Measurements from ENCODE around the gene NIT1.

Gene NIT1

DNA sequence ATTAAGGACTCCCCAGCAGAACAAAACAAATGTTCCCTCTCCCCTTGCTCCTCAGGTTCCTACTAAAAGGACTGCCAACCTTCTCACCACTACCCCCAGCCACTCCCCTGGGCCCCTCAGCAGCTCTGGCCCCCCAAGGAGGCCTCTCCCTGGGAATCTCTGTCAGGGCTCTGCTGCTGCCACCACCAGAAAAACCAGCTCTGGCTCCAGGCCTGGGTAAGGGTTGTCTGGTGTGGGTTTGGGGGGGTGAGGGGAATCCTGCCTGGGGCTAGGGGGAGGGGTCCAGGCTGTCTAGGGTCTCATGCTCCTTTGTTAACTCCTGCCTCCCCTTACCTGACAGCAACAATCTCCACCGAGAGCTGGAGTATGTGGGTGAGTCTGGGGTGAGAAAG, 33.3 kb upstream of the NIT1 start:
- DNase-seq = no peak

DNA sequence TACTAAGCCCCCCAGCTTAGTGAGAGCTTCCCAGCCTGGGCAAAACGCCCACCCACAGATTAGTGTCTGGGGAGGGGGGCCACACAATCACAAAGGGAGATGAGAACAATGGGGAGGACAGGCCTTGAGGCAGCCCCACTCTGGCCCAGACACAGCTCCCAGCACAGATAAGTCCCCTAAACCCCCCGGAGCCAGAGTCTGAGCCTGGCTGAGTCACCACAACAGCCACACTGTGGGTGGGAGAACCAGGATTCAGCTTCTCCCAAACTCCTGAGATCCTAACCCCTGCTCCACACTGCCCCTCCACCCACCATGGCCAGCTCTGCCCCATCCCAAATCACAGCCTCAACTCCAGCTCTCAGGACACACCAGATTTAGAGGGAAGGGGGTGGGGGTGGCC, 32.7 kb upstream of the NIT1 start:
- no peak for DNase-seq

DNA sequence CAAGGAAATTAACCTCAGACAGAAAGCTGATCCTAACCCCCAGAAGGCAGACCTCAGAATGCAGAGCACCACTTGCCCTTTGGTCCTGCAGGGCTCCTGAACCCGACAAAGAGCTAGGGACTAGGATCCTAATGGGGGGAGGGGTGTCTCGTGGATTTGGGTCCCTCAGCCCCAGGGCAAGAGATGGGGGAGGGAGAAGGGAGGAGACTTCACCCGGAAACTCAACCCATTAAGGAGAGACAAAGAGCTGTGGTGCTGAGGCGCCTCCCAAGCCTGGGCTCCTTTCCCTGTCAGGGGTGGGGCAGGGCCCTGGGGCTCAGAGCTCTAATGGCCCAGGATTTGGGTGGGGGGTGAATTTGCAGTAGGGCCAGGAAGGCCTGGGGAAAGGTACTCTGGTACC, 31.4 kb upstream of the NIT1 start:
- DNase-seq = no peak

DNA sequence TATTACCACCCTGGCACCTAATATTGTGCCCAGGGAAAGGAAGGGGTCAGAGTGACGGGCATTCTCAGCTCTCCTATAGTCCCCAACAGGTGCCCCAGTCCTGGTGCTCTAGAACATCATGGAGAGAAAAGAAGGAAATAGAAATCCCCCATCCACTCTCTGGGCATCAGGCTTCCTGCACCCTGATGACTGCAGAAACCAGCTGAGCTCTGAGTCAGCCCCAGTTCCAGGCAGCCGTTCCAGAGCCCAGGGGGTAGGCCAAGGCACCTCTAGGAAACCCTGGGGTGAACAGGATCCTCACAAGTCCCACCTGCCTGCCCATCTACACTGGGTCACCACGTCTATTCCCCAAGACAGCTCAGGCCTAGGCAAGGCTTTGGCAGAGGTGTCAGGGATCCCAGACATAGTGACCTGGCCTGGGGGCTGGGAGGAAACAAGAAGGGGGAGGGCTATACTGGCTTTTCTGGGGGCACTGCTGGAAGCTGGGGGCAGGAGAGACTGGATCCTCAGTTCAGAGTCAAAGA, 29.3 kb upstream of the NIT1 start:
- DNase-seq = no peak

DNA sequence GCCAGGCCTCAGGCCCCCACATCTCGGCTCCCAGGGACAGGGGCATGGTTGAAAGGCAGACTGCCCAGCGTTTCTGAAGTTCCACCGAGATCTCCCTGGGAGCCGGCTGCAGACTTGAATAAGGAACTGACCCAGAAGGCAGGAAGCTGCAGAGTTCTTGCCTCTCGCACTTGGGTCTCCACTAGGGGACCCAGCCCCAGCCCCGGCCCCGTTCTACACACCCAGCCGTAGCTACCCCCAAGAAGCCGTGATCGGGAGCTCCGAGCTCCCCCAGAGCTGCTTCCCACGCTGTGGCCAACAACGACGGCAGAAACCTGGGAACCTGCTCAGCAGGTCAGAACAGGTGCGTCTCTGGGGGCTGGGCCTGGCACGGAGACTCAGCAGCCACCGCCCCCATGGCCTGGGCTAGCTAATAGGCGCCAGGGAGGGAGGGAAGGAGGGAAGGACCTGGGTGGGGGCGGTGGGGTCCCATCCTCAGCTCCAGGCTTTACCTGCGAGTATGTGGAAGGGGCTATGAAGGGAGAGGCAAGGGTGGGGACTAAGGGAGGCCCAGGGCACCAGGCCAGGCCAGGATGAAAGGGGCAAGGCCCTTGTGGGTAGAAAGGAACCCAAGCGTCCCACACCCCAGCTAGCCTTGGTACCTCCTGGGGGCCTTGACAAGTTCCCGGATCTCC, 28.5 kb upstream of the NIT1 start, which contains the start of gene NECTIN4:
NECTIN4 (minus strand) TSS at position 308 of the 674 bp plus-strand sequence; CDS start at position 46, 262 bp downstream.
- no peak for DNase-seq

DNA sequence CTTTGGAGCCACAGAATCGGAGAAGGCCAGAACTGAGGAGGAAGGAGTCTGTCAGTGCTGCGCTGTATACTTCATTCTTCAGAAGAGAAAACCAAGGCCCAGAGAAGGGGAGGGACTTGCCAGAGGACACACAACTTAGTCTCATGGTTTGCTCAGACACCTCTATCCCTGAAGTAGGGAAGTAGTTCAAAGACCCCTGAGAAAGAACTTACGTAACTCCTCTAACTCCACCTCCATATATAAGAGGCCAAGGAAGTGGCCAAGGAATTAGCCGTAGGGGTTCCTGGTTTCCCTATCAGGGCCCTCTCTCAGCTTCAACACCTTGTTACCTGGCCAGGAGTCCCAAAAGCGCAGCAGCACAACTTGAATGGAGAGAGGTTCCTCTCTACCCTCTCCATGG, 28.0 kb upstream of the NIT1 start:
- DNase-seq = no peak

DNA sequence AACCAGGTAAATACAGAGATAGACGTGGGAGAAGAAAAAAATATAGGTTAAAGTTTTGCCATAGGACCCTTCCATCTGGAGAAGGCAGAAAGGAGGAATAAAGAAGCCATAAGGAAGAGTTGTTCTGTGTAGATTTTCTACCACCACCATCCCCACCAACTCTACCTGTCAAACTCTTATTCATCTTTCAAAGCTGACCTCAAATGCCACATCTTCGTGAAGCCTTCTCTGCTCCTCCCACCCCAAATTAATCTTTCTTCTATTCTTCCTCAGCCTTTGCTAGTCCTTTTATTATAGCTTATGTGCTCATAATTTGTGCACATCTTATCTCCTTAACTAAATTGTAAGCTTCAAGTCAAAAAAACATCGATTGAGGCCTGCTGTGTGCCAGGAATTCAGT, 27.3 kb upstream of the NIT1 start:
- no peak for DNase-seq

DNA sequence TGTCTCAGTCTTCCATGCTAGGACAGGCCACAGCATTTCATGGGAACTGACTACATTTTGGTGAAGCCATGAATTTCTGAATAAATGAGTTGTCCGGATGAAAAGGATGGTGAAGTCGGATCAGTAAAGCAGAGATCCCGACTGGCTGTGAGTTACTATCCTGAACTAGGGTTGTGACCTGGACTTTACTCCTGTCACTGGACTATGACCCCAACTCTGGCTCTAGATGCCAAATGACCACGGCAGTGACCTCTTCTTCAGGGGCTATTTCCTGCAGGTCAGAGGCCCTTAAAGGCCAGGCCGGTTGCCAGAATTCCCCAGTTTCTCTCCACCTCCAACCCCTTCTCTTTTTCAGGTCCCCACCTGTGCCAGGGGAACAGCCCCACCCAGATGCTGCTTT, 26.8 kb upstream of the NIT1 start:
- DNase-seq = no peak

DNA sequence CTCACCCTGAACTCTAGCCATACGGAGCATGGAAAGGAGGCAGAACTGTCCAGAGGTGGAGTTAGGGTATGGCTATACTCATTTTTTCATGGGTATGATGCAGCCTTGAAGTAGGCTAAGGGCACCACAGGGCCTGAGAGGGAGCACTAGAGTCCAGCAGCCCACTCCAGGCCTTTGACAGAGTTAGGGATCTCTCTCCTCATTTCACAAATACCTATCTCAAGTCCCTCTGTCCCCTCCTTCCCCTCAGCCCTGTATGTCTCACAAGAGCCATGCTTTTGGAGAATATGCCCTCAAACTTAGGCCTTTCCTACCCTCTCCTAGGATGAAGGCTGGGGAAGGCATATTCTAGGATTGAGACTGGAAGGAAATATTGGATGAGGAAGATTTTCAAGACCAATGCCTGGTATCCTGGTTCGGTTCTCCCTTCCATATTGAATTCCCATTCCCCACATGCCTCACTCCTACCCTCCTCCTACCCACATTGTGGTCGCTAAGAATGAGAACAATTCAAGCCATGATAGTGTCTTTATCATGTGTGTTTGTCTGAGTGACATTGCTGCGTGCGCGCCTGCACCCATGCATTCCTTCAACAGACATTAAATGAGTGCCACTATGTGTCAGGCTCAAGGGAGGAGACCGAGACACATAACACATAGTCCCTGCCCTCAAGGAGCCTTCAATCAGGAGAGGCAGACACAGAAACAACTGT, 26.0 kb upstream of the NIT1 start:
- no peak for DNase-seq

DNA sequence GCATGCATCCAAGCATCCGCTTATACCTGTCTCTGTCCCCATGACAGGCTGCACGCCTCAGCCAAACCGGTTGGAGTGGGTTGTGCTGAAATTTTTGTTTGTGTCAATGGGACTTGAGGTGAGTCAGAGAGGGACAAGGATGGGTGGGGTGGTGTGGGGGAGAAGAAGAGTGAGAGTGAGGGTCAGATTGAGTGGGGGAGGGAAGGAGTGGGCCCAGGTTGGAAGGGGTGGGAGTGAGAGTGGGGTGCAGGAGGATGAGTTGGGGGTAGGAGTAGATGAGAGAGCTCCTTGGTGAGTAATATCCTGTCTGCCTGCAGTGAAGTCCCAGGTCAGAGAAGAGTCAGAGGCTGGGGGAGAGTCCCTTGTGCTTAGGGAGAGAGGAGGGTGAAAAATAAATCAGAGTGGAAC, 25.3 kb upstream of the NIT1 start:
- DNase-seq = peak in 1 of 5 experiments; percentile 24

DNA sequence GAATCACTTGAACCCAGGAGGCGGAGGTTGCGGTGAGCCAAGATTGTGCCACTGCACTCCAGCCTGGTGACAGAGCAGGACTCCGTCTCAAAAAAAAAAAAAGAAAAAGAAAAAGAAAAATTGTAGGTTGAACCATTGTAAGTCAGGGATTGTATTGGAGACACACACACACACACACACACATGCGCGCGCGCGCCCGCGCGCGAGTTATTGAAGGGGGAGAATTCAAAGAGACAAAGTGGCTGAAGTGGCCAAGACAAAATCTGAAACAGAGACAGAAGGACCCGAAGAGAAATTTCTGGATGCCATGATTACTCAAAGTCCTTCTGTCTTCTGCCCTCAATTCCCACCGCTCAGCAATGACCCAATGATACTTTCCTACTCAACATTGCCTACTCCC, 23.4 kb upstream of the NIT1 start:
- DNase-seq = no peak

DNA sequence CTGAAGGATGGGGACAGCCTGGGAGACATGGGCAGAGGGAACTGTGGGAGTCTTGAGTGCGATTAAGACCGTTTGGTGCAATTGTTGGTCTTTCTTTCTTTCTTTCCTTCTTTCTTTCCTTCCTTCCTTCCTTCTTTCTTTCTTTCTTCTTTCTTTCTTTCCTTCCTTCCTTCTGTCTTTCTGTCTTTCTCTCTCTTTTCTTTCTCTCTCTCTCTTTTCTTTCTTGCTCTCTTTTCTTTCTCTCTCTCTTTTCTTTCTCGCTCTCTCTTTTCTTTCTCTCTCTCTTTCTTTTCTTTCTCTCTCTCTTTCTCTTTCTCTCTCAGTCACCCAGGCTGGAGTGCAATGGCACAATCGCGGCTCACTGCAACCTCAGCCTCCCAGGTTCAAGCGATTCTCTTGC, 22.7 kb upstream of the NIT1 start:
- no peak for DNase-seq

DNA sequence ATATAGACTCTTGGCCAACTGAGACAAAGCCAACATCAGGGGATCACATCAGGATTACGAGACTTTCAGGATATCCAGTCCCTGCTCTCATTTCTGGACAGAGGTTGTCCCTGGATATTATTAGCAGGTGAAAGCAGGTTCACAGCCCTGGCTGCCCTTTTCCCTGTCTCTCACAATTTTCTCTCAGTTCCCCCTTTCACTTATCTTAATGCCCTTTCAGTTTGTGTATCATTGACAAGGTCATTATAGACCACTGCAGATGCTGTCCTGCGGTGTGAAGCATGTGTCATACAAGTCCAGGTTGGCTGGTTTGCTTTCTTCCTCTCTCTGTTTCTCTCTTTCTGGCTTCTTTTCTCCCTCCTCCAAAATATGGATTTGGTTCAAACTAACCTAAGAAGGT, 21.9 kb upstream of the NIT1 start:
- DNase-seq = no peak

DNA sequence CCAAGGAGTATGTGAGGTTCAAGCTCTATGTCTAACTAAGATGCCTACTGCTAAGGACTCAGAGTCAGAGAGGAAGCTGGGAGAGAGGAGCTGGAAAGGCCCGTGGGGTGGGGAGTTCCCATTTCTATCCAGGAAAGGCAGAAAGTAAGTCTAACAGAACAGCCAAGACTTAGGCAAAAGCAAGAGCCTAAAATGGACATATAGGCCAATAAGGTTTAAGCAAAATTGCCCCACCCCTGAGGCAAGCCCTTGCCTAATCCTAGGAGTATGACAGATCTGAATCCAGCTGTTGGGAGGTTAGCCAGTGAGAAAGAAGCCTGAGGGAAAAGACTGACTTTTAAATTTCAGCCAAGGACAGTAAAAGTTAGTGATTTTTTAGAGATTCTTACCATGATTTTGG, 21.4 kb upstream of the NIT1 start:
- no peak for DNase-seq

DNA sequence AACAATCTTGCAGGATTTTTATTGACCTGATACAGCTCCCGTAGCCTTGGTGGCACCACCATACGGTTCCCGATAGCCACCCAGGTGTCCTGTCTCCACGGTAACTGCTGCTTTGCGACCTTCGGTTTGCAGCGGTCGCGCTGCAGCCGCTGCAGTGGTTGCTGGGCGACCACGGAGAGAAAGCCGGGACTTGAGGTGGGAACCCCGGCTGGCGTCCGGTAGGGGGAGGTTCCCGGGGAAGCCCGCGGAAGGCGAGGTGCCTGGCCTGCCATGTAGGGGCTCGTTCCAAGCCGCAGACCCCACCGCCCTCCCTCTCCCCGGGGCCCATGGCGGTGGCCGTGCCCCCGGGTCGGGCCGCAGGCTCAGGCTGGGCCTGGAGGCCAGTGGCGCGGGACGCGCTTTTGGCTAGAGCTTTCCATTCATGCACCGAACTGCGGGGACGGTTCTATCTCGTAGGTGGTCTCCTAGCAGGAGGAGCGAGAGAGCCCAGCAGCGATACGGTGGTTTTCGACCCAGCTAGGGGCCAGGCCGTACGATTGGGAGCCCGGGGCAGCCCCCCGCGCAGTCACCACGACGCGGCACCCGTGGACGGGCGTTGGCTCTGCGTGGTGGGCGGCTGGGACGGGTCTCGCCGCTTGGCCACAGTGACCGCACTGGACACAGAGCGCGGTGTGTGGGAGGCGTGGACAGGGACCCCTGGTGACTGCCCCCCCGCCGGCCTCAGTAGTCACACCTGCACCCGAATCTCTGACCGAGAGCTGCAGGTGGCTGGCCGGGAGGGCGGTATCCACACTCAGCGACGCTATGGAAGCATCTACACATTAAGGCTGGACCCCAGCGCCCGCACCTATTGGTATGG, 19.5 kb upstream of the NIT1 start, which contains the start of gene KLHDC9:
KLHDC9 (plus strand) TSS at position 152 of the 859 bp plus-strand sequence; CDS start at position 327, 175 bp downstream.
- DNase-seq = peak; percentile 38 to 91 (median 57)

DNA sequence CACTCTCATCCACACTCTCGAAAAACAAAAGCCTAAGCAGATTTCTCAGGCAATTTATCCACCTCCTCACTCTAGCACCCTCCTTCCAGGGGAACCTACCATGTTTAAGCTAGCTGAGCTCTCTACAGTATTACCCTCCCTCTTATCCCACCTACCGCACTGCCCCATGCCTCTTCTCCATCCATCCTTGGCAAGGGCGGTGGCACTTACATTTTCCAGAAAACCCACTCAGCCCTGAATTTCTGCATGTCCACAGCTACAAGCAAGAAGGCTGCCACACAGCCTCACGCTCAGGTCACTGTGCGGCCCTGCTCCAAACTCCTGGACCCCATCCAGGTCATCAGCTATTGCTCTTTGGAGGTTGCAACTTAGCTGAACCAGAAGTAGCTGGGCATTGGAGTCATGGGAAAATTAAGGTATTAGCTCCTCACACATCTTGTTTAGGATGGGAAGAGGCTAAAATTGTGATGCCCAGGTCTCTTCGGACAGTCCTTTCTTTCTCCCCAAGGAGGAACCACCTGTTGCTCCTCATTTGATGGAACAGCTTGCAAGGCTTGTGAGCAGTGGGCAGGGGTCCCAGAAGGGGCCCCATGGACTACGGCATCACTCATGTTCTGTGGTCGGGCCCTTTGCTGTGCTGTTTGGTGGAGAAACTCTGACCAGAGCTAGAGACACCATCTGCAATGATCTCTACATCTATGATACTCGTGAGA, 18.7 kb upstream of the NIT1 start:
- DNase-seq = no peak

DNA sequence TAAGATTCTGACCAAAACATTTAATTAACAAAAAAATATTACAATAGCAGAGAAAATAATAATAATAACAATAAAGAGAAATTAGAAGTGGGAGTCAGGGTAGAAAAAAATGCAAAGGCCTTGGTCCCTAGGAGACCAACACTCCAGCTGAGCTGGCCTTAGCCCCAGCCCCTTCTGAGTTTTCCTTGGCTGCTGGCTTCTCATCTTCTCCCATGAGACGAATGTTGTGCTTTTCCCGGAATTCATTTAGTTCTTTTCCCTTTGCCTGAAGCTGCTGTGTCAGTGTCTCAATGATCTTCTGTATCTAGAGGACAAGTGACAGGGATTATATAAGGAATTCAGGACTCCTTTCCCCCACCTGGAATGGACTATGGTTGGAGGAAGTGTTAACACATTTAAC, 17.3 kb upstream of the NIT1 start:
- DNase-seq = no peak

DNA sequence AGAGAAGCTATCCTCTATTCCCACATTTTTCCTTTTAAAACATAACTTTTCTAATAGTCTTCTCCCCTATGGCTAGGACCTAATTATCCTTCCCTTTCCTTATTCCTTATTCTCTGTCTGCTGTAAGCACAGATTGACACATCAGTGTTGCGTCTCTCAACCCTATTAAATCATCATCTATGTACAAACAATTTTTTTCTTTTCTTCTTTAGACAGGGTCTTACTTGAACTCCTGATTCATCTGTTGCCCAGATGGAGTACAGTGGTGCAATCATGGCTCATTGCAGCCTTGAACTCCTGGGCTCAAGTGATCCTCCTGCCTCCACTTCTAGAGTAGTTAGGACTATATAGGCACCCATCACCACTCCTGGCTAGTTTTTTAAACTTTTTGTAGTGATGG, 11.5 kb upstream of the NIT1 start:
- no peak for DNase-seq

DNA sequence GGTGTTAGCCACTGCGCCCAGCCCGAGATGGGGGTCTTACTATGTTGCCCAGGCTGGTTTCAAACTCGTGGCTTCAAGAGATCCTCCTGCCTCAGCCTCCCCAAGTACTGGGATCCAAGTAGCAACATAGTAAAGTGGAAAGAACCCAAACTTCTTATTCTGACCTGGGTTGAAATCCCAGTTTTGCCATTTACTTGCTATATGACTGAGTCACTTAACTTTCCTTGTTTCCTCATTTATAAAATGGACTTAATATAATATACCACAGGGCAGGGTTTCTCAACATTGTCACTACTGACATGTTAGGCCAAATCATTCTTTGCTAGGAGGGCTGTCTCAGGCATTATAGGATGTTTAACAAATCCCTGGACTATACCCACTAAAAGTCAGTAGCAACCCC, 6.8 kb upstream of the NIT1 start:
- DNase-seq = no peak

DNA sequence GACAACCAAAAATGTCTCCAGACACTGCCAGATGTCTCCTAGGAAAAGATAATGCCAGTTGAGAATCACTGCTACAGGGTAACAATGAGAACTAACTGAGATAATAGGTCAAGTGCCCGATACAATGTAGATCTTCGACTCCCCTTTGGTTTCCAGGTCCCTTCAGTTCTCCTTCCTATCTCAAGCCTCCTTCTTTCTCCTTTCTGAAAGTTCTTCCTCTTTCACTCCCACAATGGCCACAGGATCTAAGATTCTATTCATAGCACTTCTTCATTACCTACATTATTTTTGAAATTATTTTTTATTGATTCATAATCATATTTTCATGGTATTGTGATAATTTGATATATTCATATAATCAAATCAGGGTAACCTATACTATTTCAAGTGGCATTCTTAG, 6.4 kb upstream of the NIT1 start:
- no peak for DNase-seq

DNA sequence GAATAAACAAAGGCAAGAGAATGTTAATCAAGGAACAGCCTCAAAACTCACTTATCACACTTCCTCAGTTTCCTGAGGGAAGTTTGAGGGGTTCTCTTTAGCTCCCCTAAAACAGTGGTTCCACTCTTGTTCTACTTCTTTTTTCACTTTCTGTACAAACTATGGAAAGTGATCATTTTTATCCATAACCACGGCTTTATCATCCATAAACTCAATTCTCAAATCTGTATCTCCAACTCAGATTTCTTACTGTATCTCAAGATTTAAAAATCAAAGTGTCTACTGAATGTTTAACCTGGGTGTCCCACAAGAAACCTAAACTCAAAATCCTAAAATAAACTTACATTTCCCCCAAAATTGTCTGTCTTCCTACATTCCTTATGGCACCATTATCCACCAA, 4.0 kb upstream of the NIT1 start:
- DNase-seq = no peak

DNA sequence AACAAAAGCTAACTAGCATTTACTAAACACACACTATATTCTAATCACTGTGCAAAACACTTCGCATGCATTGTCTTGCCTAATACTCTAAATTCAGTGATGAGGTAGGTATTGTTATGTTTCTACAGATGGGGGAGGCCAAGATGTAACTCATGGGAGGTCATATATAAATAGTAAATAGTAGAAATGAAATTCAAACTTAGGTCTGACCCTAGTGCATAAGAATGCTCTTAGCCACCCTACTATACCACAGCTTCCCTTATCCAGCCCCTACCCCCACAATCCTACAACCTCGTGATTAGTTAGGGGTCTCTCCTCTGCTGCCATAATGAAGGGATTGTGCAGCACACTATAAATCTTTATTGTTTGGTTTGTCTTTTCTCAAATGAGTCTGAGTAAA, 3.3 kb upstream of the NIT1 start:
- no peak for DNase-seq

Data from T-helper 2 cell (primary cell).